H9 (cell line): ENCODE data around the gene TCEA3. TPM values are rescaled to one million over a fixed set of nuclear protein-coding genes. Genes with fewer than 3 reads are reported as not detected.

Experiments used
- DNase-seq: peaks from one replicate; pipeline ENCODE4 v3.0.0-alpha.2; 2017
- H2AFZ ChIP-seq: one replicate; pipeline ENCODE4 v1.6.1; 2013; ENCODE audit warnings: mild to moderate bottlenecking, low read length, control low read depth, moderate library complexity
- H2AK5ac ChIP-seq: 2 replicates; pipeline ENCODE4 v1.6.1; 2013; ENCODE audit warnings: low read length, control low read depth, mixed read lengths; ENCODE audit not compliant: insufficient read length
- H2BK120ac ChIP-seq: one replicate; pipeline ENCODE4 v1.6.1; 2013; ENCODE audit warnings: low read depth, mild to moderate bottlenecking, low read length, control low read depth, inconsistent platforms; ENCODE audit not compliant: poor library complexity, severe bottlenecking
- H2BK12ac ChIP-seq: 2 replicates; pipeline ENCODE4 v1.6.1; 2013; ENCODE audit warnings: low read length, control low read depth, mixed read lengths, low read depth; ENCODE audit not compliant: insufficient read length
- H2BK15ac ChIP-seq: 2 replicates; pipeline ENCODE4 v1.6.1; 2013; ENCODE audit warnings: low read depth, low read length, control low read depth
- H2BK20ac ChIP-seq: one replicate; pipeline ENCODE4 v1.6.1; 2013; ENCODE audit warnings: low read depth, mild to moderate bottlenecking, low read length, control low read depth, inconsistent platforms; ENCODE audit not compliant: poor library complexity, severe bottlenecking
- H2BK5ac ChIP-seq: 2 replicates; pipeline ENCODE4 v1.6.1; 2013; ENCODE audit warnings: low read length, control low read depth, mixed read lengths; ENCODE audit not compliant: insufficient read length
- H3K14ac ChIP-seq: 2 replicates; pipeline ENCODE4 v1.6.1; 2013; ENCODE audit warnings: low read length, control low read depth; ENCODE audit not compliant: insufficient read depth
- H3K18ac ChIP-seq: 2 replicates; pipeline ENCODE4 v1.6.1; 2013; ENCODE audit warnings: low read depth, mild to moderate bottlenecking, mixed read lengths, low read length, control low read depth; ENCODE audit not compliant: insufficient read length
- H3K23ac ChIP-seq: 2 replicates; pipeline ENCODE4 v1.6.1; 2013; ENCODE audit warnings: low read length, control low read depth, mixed read lengths, low read depth; ENCODE audit not compliant: insufficient read length
- H3K23me2 ChIP-seq: 2 replicates; pipeline ENCODE4 v1.6.1; 2013; ENCODE audit warnings: low read depth, mild to moderate bottlenecking, mixed read lengths, low read length, control low read depth; ENCODE audit not compliant: insufficient read length, poor library complexity, severe bottlenecking
- H3K27ac ChIP-seq: 2 replicates; pipeline ENCODE4 v1.5.1; 2013; ENCODE audit warnings: low read length, control low read depth, mixed read lengths, low read depth; ENCODE audit not compliant: insufficient read length
- H3K27me3 ChIP-seq: 2 replicates; pipeline ENCODE4 v1.6.1; 2013; ENCODE audit warnings: low read length, control low read depth, inconsistent platforms; ENCODE audit not compliant: insufficient read depth
- H3K4ac ChIP-seq: 2 replicates; pipeline ENCODE4 v1.6.1; 2013; ENCODE audit warnings: low read depth, mild to moderate bottlenecking, control low read depth, inconsistent platforms, low read length, moderate library complexity
- H3K4me1 ChIP-seq: 2 replicates; pipeline ENCODE4 v1.6.1; 2013; ENCODE audit warnings: low read length, control low read depth, inconsistent platforms; ENCODE audit not compliant: insufficient read depth
- H3K4me2 ChIP-seq: 2 replicates; pipeline ENCODE4 v1.6.1; 2013; ENCODE audit warnings: low read length, control low read depth, mixed read lengths; ENCODE audit not compliant: insufficient read length, insufficient read depth
- H3K56ac ChIP-seq: 2 replicates; pipeline ENCODE4 v1.6.1; 2013; ENCODE audit warnings: low read depth, mild to moderate bottlenecking, mixed read lengths, low read length, control low read depth; ENCODE audit not compliant: insufficient read length
- H3K79me1 ChIP-seq: 2 replicates; pipeline ENCODE4 v1.6.1; 2013; ENCODE audit warnings: low read depth, mild to moderate bottlenecking, moderate library complexity, low read length, control low read depth, inconsistent platforms; ENCODE audit not compliant: insufficient read depth, poor library complexity, severe bottlenecking
- H3K79me2 ChIP-seq: 2 replicates; pipeline ENCODE4 v1.6.1; 2013; ENCODE audit warnings: low read length, control low read depth, inconsistent platforms; ENCODE audit not compliant: insufficient read depth
- H3K9ac ChIP-seq: 2 replicates; pipeline ENCODE4 v1.6.1; 2013; ENCODE audit warnings: low read length, control low read depth, mixed read lengths; ENCODE audit not compliant: insufficient read length; ENCODE audit errors: extremely low read depth
- H3K9me3 ChIP-seq: one replicate; pipeline ENCODE4 v1.6.1; 2013; ENCODE audit warnings: low read depth, low read length, inconsistent platforms; ENCODE audit not compliant: control insufficient read depth
- H3T11ph ChIP-seq: one replicate; pipeline ENCODE4 v1.6.1; 2013; ENCODE audit warnings: mild to moderate bottlenecking, low read length, control low read depth, inconsistent platforms
- H4K20me1 ChIP-seq: one replicate; pipeline ENCODE4 v1.6.1; 2013; ENCODE audit not compliant: control insufficient read depth, insufficient read length, insufficient read depth
- H4K5ac ChIP-seq: 2 replicates; pipeline ENCODE4 v1.6.1; 2013; ENCODE audit warnings: low read depth, mild to moderate bottlenecking, mixed read lengths, low read length, control low read depth; ENCODE audit not compliant: insufficient read length
- H4K8ac ChIP-seq: replicated peaks from 2 replicates; pipeline ENCODE4 v1.6.1; 2013; ENCODE audit warnings: low read length, control low read depth, mixed read lengths, low read depth; ENCODE audit not compliant: insufficient read length
- H4K91ac ChIP-seq: 2 replicates; pipeline ENCODE4 v1.6.1; 2013; ENCODE audit warnings: low read depth, mild to moderate bottlenecking, moderate library complexity, mixed read lengths, low read length, control low read depth; ENCODE audit not compliant: insufficient read length
- H3K27ac Mint-ChIP-seq, 3 experiments: 2 replicates in 2 of 3; 3 replicates in 1 of 3; pipeline ENCODE4 v1.8.0; 2020 to 2021; ENCODE audit warnings: mixed read lengths in 3 of 3, mild to moderate bottlenecking in 1 of 3, moderate library complexity in 1 of 3
- H3K27me3 Mint-ChIP-seq: 2 replicates; pipeline ENCODE4 v1.8.0; 2021; ENCODE audit warnings: low read depth, mild to moderate bottlenecking, moderate library complexity, mixed read lengths
- H3K36me3 Mint-ChIP-seq, 3 experiments: 2 replicates in 2 of 3; 3 replicates in 1 of 3; pipeline ENCODE4 v1.8.0; 2020 to 2021; ENCODE audit warnings: low read depth in 3 of 3, mixed read lengths in 3 of 3; ENCODE audit not compliant: insufficient read depth in 1 of 3
- H3K4me1 Mint-ChIP-seq, 2 experiments: 2 replicates each; pipeline ENCODE4 v1.8.0; 2020; ENCODE audit warnings: mixed read lengths in 2 of 2
- H3K4me3 Mint-ChIP-seq, 2 experiments: 2 replicates in 1 of 2; 3 replicates in 1 of 2; pipeline ENCODE4 v1.8.0; 2020 to 2021; ENCODE audit warnings: mild to moderate bottlenecking in 2 of 2, mixed read lengths in 2 of 2, moderate library complexity in 1 of 2
- H3K9me3 Mint-ChIP-seq, 2 experiments: 2 replicates in 1 of 2; 3 replicates in 1 of 2; pipeline ENCODE4 v1.8.0; 2020; ENCODE audit warnings: mild to moderate bottlenecking in 2 of 2, mixed read lengths in 2 of 2, moderate library complexity in 1 of 2
- CTCF ChIP-seq: fragments of 200-600 bp; sonication (generic); conservative IDR thresholded peaks from 3 replicates; pipeline ENCODE4 v1.8.0; 2021; ENCODE audit warnings: antibody characterized with exemption, mild to moderate bottlenecking
- WGBS: extraction: QIAGEN DNeasy Blood & Tissue Kit; methylation state at CpG from one replicate; pipeline ENCODE4 v1.1.7; 2013; ENCODE audit warnings: missing lambda C conversion rate, low lambda C conversion rate, mixed read lengths; ENCODE audit not compliant: insufficient read length; ENCODE audit errors: extremely low coverage; 5-methylcytosine and 5-hydroxymethylcytosine counted together
- total RNA-seq: library from RNA; stranded (reverse); gene quantifications from 2 replicates; pipeline ENCODE4 v1.2.1, GENCODE V29; 2021

Gene TCEA3
- total RNA-seq, 1 experiment from 2014 or later, result 0.37 TPM

- Histone ChIP-seq H2BK15ac (no peak overlapping the region), H3K4ac (no peak overlapping the region), H3K23me2 (no peaks in the 10 kb centered on the region), H2BK120ac (no peak overlapping the region), H2AK5ac (no peak overlapping the region), H3K14ac (no peak overlapping the region), H4K5ac (no peak overlapping the region), H3K79me2 (no peaks in the 10 kb centered on the region; the same call in 1 of the 2 replicates), H3K4me2 (no peak overlapping the region), H3K23ac (no peak overlapping the region), H3K27ac (no peak overlapping the region), H3K9me3 (no peaks in the 10 kb centered on the region), H2BK20ac (no peak overlapping the region), H3K79me1 (no peaks in the 10 kb centered on the region), H2BK12ac (no peak overlapping the region), H3K18ac (no peak overlapping the region), H2BK5ac (no peak overlapping the region), H2AFZ (no peak overlapping the region), H3K9ac (no peak overlapping the region), H3K4me1 (no peaks in the 10 kb centered on the region), H4K91ac (no peak overlapping the region), H3K56ac (no peak overlapping the region), H4K20me1 (no peaks in the 10 kb centered on the region), H3T11ph (no peak overlapping the region), H4K8ac (no peak overlapping the region), H3K27me3 (no peaks in the 10 kb centered on the region)
- no peak for TF ChIP-seq CTCF
- H3K9me3 Mint-ChIP-seq, result no peaks in the 10 kb centered on the region
- H3K36me3 Mint-ChIP-seq, result no peaks in the 10 kb centered on the region
- no CpG with 5 or more reads among the region's 3 CpGs for WGBS
- DNase-seq, result no peak
- no peak overlapping the region for H3K4me3 Mint-ChIP-seq
- no peaks in the 10 kb centered on the region; the same call in 1 of the 2 replicates for H3K27me3 Mint-ChIP-seq
- no peaks in the 10 kb centered on the region for H3K4me1 Mint-ChIP-seq
- no peak overlapping the region for H3K27ac Mint-ChIP-seq
Measured at GRCh38 chr1:23466423-23466989, 42.0 kb upstream of the TCEA3 start.
